Fibroblast of skin of left biceps (primary cell): ENCODE data around the gene JMJD7.

Source experiments
- DNase-seq, 2 experiments: peaks; one replicate each; pipeline ENCODE4 v3.0.0-alpha.2; 2013; ENCODE audit warnings: low read depth in 2 of 2

The JMJD7 gene

GRCh38 chr15:41865490-41866055, 37.7 kb downstream of the JMJD7 start:
- no peak for DNase-seq

GRCh38 chr15:41866263-41866703, 38.4 kb downstream of the JMJD7 start:
- no peak for DNase-seq

- no peak for DNase-seq
These were observed 39.1 kb downstream of the JMJD7 start for GRCh38 chr15:41866872-41867579.

GRCh38 chr15:41868321-41868720, 40.4 kb downstream of the JMJD7 start:
- no peak for DNase-seq

- no peak for DNase-seq
These were observed 42.1 kb downstream of the JMJD7 start for GRCh38 chr15:41869770-41870688.

- DNase-seq = no peak
These were observed 42.8 kb downstream of the JMJD7 start for GRCh38 chr15:41870689-41871081.

GRCh38 chr15:41871175-41871905, 43.4 kb downstream of the JMJD7 start:
- DNase-seq = no peak

- no peak for DNase-seq
These were observed 44.4 kb downstream of the JMJD7 start for GRCh38 chr15:41872166-41872747.

- DNase-seq = no peak
These were observed 45.8 kb downstream of the JMJD7 start for GRCh38 chr15:41873711-41874110.

- DNase-seq = no peak
These were observed 46.8 kb downstream of the JMJD7 start for GRCh38 chr15:41874736-41875135.

GRCh38 chr15:41876007-41876406, 48.1 kb downstream of the JMJD7 start:
- no peak for DNase-seq

GRCh38 chr15:41876689-41877088, 48.8 kb downstream of the JMJD7 start:
- DNase-seq = no peak

- no peak for DNase-seq
These were observed 49.9 kb downstream of the JMJD7 start for GRCh38 chr15:41877631-41878354.

- DNase-seq = no peak
These were observed 50.4 kb downstream of the JMJD7 start for GRCh38 chr15:41878355-41878699.

GRCh38 chr15:41879321-41879845, 51.5 kb downstream of the JMJD7 start:
- DNase-seq = no peak

GRCh38 chr15:41880156-41880877, 52.4 kb downstream of the JMJD7 start:
- no peak for DNase-seq

GRCh38 chr15:41881086-41881485, 53.2 kb downstream of the JMJD7 start:
- DNase-seq = no peak

- no peak for DNase-seq
These were observed 53.6 kb downstream of the JMJD7 start for GRCh38 chr15:41881550-41881919.

- no peak for DNase-seq
These were observed 54.2 kb downstream of the JMJD7 start for GRCh38 chr15:41881920-41882688.
